Testis (tissue), 3 donors: ENCODE results near the gene CTBP2. TPM values are rescaled to one million over a fixed set of nuclear protein-coding genes. Genes with fewer than 3 reads are reported as not detected.

Experiments used
- DNase-seq: peaks from one replicate; pipeline ENCODE4 v3.0.0-alpha.2; 2019
- H3K27ac ChIP-seq, 2 donors: fragments of 200-600 bp; sonication (generic); one replicate each; pipeline ENCODE4 v1.5.1; 2019
- H3K27me3 ChIP-seq: fragments of 200-600 bp; sonication (generic); one replicate; pipeline ENCODE4 v1.5.1; 2019
- H3K36me3 ChIP-seq: fragments of 200-600 bp; sonication (generic); one replicate; pipeline ENCODE4 v1.5.1; 2017; ENCODE audit warnings: low read depth; ENCODE audit errors: missing control alignments
- H3K4me1 ChIP-seq: fragments of 200-600 bp; sonication (generic); one replicate; pipeline ENCODE4 v1.5.1; 2019
- H3K4me3 ChIP-seq, 2 donors: fragments of 200-600 bp; sonication (generic); one replicate each; pipeline ENCODE4 v1.5.1; 2017 to 2019
- H3K9me3 ChIP-seq: fragments of 200-600 bp; sonication (generic); one replicate; pipeline ENCODE4 v1.5.1; 2017
- CTCF ChIP-seq, 3 experiments: fragments of 450-650 bp in 2 of 3; fragments of 200-600 bp in 1 of 3; sonication (generic) in 1 of 3; IDR thresholded peaks; one replicate each; pipeline ENCODE4 v1.5.1; 2016 to 2019; ENCODE audit warnings: antibody characterized with exemption in 3 of 3, mild to moderate bottlenecking in 2 of 3, moderate library complexity in 1 of 3
- POLR2A ChIP-seq: fragments of 450-650 bp; IDR thresholded peaks from one replicate; pipeline ENCODE4 v1.6.1; 2017; ENCODE audit warnings: antibody characterized with exemption, mild to moderate bottlenecking, moderate library complexity
- WGBS, 2 donors: methylation state at CpG; one replicate each; pipeline ENCODE4 v1.1.5; 2018; 5-methylcytosine and 5-hydroxymethylcytosine counted together
- intact Hi-C: fragments of 100-400 bp; cut with DNase I; formaldehyde crosslinking; loops from one replicate; pipeline ENCODE4 v1.15.1; 2023; ENCODE audit warnings: low total_unique reads
- polyA plus RNA-seq: library from polyadenylated mRNA; stranded (reverse); fragments of 350-450 nt; fragmentation: Illumina TruSeq; extraction: RNeasy Lipid Tissue Mini Kit (QIAGEN cat#74804); gene quantifications from one replicate; pipeline ENCODE4 v1.2.3, GENCODE V29; 2014; ENCODE audit warnings: low read depth, low replicate concordance; ENCODE audit not compliant: insufficient read depth
- total RNA-seq, 2 donors: library from RNA; depleted of rRNA; stranded (reverse); fragments of >200 nt; gene quantifications; one replicate each; pipeline ENCODE4 v1.2.3, GENCODE V29; 2016

CTBP2 gene
- total and polyA plus RNA-seq, 3 donors from 2014 or later = 44.7 to 79.5 (median 52.4) TPM

GRCh38 chr10:124959564-124959963 is 200.8 kb downstream of the CTBP2 start:
- 87 to 97% methylated on average over 3 of the region's 3 CpGs for WGBS, 2 donors
- Histone ChIP-seq H3K27ac (no peak overlapping the region), H3K9me3 (no peaks in the 10 kb centered on the region), H3K27me3 (no peaks in the 10 kb centered on the region), H3K4me3 (no peak overlapping the region), H3K36me3 (no peaks in the 10 kb centered on the region), H3K4me1 (peaks cover 5% of the 10 kb centered on the region)
- DNase-seq = no peak
- intact Hi-C loops = no loop called here
- TF ChIP-seq POLR2A = no peak
- TF ChIP-seq CTCF (IDR thresholded peaks at IDR 0.05) = no peak

GRCh38 chr10:124957404-124957947 is 202.9 kb downstream of the CTBP2 start:
- H3K4me1 ChIP-seq = peaks cover 5% of the 10 kb centered on the region

GRCh38 chr10:124956764-124957163 is 203.6 kb downstream of the CTBP2 start:
- WGBS, 2 donors = 56 to 68% methylated on average over 1 of the region's 1 CpG
- DNase-seq = no peak
- TF ChIP-seq POLR2A (no peak), CTCF (IDR thresholded peaks at IDR 0.05) (no peak)
- Histone ChIP-seq H3K27me3 (no peaks in the 10 kb centered on the region), H3K4me1 (peaks cover 5% of the 10 kb centered on the region), H3K36me3 (no peaks in the 10 kb centered on the region), H3K4me3 (no peak overlapping the region), H3K27ac (no peak overlapping the region), H3K9me3 (no peaks in the 10 kb centered on the region)
- intact Hi-C loops = no loop called here

More at GRCh38 chr10:124957404-124957947, 202.9 kb downstream of the CTBP2 start:
- H3K4me3 ChIP-seq = no peak overlapping the region
- no peaks in the 10 kb centered on the region for H3K9me3 ChIP-seq
- TF ChIP-seq CTCF (IDR thresholded peaks at IDR 0.05) (no peak), POLR2A (no peak)
- no peaks in the 10 kb centered on the region for H3K36me3 ChIP-seq
- no peaks in the 10 kb centered on the region for H3K27me3 ChIP-seq
- DNase-seq = no peak
- no peak overlapping the region for H3K27ac ChIP-seq
- 76 to 89% methylated on average over 6 to 7 of the region's 7 CpGs for WGBS, 2 donors
- intact Hi-C loops = no loop called here

DNA sequence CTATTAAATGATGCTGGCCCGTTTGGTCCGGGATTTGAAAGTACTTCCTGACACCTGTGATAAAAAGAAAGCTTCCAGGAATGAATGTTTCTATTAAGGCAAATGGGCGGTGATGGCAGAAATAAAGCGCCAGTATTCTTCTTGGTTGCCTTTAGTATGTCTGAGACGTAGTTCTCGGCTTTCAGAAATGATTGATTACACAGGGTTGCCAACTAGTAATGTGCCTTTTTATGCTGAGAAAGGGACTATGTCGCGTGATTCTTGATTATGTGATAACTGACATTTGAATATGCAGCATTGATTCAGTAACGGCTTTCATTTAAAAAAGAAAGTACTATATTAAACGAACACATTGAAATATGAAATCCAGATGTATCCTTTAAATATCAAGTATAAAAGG is 204.5 kb downstream of the CTBP2 start:
- no peaks in the 10 kb centered on the region for H3K27me3 ChIP-seq
- H3K9me3 ChIP-seq = no peaks in the 10 kb centered on the region
- H3K4me1 ChIP-seq = peaks cover 5% of the 10 kb centered on the region
- no peak for TF ChIP-seq POLR2A
- no peak for TF ChIP-seq CTCF (IDR thresholded peaks at IDR 0.05)
- 85 to 90% methylated on average over 10 of the region's 10 CpGs for WGBS, 2 donors
- no peak overlapping the region for H3K4me3 ChIP-seq
- no peaks in the 10 kb centered on the region for H3K36me3 ChIP-seq
- no peak overlapping the region for H3K27ac ChIP-seq
- intact Hi-C loops = no loop called here
- DNase-seq = no peak

- Histone ChIP-seq H3K27ac (no peak overlapping the region), H3K4me3 (no peak overlapping the region), H3K9me3 (no peaks in the 10 kb centered on the region), H3K36me3 (no peaks in the 10 kb centered on the region), H3K4me1 (peaks cover 5% of the 10 kb centered on the region), H3K27me3 (no peaks in the 10 kb centered on the region)
- TF ChIP-seq POLR2A = no peak
- TF ChIP-seq CTCF (IDR thresholded peaks at IDR 0.05) = no peak
- DNase-seq = no peak
- WGBS, 2 donors = 47 to 49% methylated on average over 7 of the region's 7 CpGs
- intact Hi-C loops = no loop called here
These were observed 205.1 kb downstream of the CTBP2 start for GRCh38 chr10:124955243-124955642.
